Coronary artery (tissue), 2 donors: ENCODE data around the gene ADGRL3.

Source experiments
- DNase-seq: peaks from one replicate; pipeline ENCODE4 v3.0.0-alpha.2; 2017; ENCODE audit warnings: low spot score
- H3K27ac ChIP-seq, 2 donors: fragments of 200-600 bp; sonication (generic); one replicate each; pipeline ENCODE4 v1.5.1; 2016 to 2019
- H3K4me3 ChIP-seq: fragments of 200-600 bp; sonication (generic); 2 replicates; pipeline ENCODE4 v1.5.1; 2016; ENCODE audit warnings: mild to moderate bottlenecking, moderate library complexity
- CTCF ChIP-seq: fragments of 200-600 bp; sonication (generic); IDR thresholded peaks from one replicate; pipeline ENCODE4 v1.5.1; 2019; ENCODE audit warnings: antibody characterized with exemption

Gene ADGRL3

DNA sequence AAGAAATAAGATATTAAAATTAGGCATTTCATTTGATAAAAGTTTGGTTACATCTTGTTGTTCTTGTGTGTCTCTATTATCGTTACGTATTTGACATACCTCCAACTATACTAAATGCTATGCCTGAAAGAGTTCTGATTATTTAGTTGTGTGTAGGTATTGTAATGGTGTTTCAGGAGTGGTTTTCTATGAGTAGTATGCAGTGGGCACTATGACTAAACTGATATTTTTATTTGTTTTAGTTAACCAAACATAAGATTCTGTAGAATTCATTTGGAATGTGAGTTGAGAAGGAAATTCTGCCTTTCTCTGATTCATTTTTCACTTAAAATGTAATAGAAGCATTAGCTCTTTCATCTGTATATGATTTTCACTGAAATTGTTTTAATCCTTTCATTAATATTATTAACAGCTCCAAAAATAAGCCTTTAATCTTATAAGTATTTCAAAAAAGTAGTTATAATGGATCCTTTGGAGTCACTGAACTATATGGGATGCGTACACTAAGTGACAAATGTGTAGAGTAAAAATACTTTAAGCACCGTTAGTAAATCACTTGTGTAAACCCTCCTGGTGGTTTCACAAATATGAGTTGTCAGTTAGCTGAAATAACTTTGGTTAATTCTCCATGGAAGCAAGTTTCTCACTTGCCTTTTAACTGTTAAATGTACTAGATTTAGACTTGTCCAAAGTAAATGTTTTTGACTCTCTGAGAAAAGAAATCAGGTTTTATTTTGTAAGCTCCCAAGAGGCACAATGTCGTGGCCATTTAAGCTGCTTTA, 388.7 kb downstream of the ADGRL3 start:
- no peak for DNase-seq
- no peak overlapping the region for H3K27ac ChIP-seq
- no peak overlapping the region for H3K4me3 ChIP-seq
- TF ChIP-seq CTCF = no peak

DNA sequence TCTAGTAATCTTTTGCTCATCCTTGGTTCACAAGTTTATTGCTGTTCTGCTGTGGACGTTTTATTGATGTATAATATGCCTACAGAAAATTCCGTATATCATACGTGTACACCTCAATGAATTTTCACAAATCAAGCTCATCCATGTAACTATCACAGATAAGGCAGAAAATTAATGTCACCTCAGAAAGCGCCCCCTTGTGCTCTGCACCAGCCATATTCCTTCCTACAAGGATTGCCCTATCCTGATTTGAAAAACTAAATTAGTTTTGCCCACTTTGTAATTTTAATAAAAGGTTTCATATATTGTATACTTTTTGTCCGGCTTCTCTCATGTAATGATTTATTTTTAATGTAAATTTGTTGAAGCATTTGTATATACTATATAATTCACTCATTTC, 390.8 kb downstream of the ADGRL3 start:
- DNase-seq = no peak
- Histone ChIP-seq H3K27ac (no peak overlapping the region), H3K4me3 (no peak overlapping the region)
- TF ChIP-seq CTCF = no peak

GRCh38 chr4:61596606-61597340, 396.6 kb downstream of the ADGRL3 start:
- H3K4me3 ChIP-seq = no peak overlapping the region
- no peak overlapping the region for H3K27ac ChIP-seq
- DNase-seq = no peak
- no peak for TF ChIP-seq CTCF

DNA sequence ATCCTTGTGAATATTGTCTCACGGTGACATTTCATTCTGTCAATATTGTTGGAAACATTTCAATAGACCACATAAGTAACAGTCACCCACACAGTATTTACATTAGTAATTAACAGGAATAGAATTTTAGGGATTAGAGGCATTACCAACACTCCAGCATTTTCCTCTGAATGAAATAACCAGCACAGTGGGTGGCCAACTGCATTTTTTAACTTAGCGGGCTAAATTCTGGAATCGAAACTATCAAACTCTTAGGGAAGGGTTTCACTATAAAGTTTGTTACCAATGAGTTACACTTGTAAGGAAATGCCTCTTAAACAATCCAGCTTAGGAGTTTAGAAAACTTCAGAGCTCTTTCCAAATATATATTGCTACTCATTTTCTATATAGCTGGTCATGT, 403.0 kb downstream of the ADGRL3 start:
- DNase-seq = no peak
- Histone ChIP-seq H3K4me3 (no peak overlapping the region), H3K27ac (no peak overlapping the region)
- no peak for TF ChIP-seq CTCF

GRCh38 chr4:61604054-61604453, 403.9 kb downstream of the ADGRL3 start:
- Histone ChIP-seq H3K4me3 (no peak overlapping the region), H3K27ac (no peak overlapping the region)
- TF ChIP-seq CTCF = no peak
- no peak for DNase-seq

GRCh38 chr4:61605984-61606383, 405.9 kb downstream of the ADGRL3 start:
- TF ChIP-seq CTCF = no peak
- DNase-seq = no peak
- no peak overlapping the region for H3K4me3 ChIP-seq
- H3K27ac ChIP-seq = no peak overlapping the region

- no peak for DNase-seq
- no peak overlapping the region for H3K27ac ChIP-seq
- no peak overlapping the region for H3K4me3 ChIP-seq
- no peak for TF ChIP-seq CTCF
These were observed 414.1 kb downstream of the ADGRL3 start for GRCh38 chr4:61614231-61614630.
